MCF 10A (cell line): ENCODE data around the gene IGSF6. TPM values are rescaled to one million over a fixed set of nuclear protein-coding genes. Genes with fewer than 3 reads are reported as not detected.
"Not testable (repeated sequence)": the region's sequence is repeated elsewhere in the genome, so short reads cannot be mapped to it uniquely, and the experiment has no call there.

Source experiments
- BruUV-seq: library from RNA; stranded (reverse); fragments of 400-500 nt; replicated peaks from 2 replicates; lab custom pipeline; 2021; lab: Mats Ljungman, UMichigan
- CTCF ChIA-PET: fragments of 300-600 bp; sonication (Branson Sonifier 250); formaldehyde crosslinking; extraction: SDS; loops from one replicate; lab custom pipeline; 2021; ENCODE audit warnings: antibody characterized with exemption, inconsistent platforms; lab: Yijun Ruan, JAX
- POLR2A ChIA-PET: fragments of 300-600, 350-650 bp; sonication (Branson Sonifier 250); formaldehyde crosslinking; extraction: SDS; loops from one replicate; lab custom pipeline; 2020; ENCODE audit warnings: antibody characterized with exemption, inconsistent platforms; lab: Yijun Ruan, JAX
- DNase-seq: peaks from one replicate; pipeline ENCODE4 v3.0.0-alpha.2; 2018; ENCODE audit not compliant: unreplicated experiment
- H3K27ac Mint-ChIP-seq: one replicate; pipeline ENCODE4 v1.8.0; 2022; ENCODE audit warnings: mild to moderate bottlenecking, low read depth, mixed read lengths; ENCODE audit not compliant: unreplicated experiment
- H3K27me3 Mint-ChIP-seq: one replicate; pipeline ENCODE4 v1.8.0; 2022; ENCODE audit warnings: mixed read lengths; ENCODE audit not compliant: insufficient read depth, unreplicated experiment
- H3K36me3 Mint-ChIP-seq: one replicate; pipeline ENCODE4 v1.8.0; 2022; ENCODE audit warnings: mild to moderate bottlenecking, moderate library complexity, mixed read lengths; ENCODE audit not compliant: insufficient read depth, unreplicated experiment
- H3K4me1 Mint-ChIP-seq: one replicate; pipeline ENCODE4 v1.8.0; 2022; ENCODE audit warnings: mixed read lengths; ENCODE audit not compliant: insufficient read depth, unreplicated experiment
- H3K4me3 Mint-ChIP-seq: one replicate; pipeline ENCODE4 v1.8.0; 2022; ENCODE audit warnings: mild to moderate bottlenecking, moderate library complexity, mixed read lengths; ENCODE audit not compliant: unreplicated experiment
- H3K9me3 Mint-ChIP-seq: one replicate; pipeline ENCODE4 v1.8.0; 2022; ENCODE audit warnings: mixed read lengths; ENCODE audit not compliant: unreplicated experiment
- intact Hi-C: fragments of 100-400 bp; cut with micrococcal nuclease; formaldehyde crosslinking; loops from 2 replicates; pipeline ENCODE4 v1.14.1; 2022
- total RNA-seq: library from RNA; stranded (reverse); gene quantifications from 2 replicates; pipeline ENCODE4 v1.2.3, GENCODE V29; 2022
- TF ChIP-seq, protein P1 (sequence below): fragments of 200-600 bp; IDR thresholded peaks from one replicate; pipeline ENCODE4 v1.8.0; 2022; ENCODE audit warnings: antibody characterized with exemption, mild to moderate bottlenecking; ENCODE audit not compliant: unreplicated experiment

The IGSF6 gene
- total RNA-seq, 1 experiment from 2014 or later, result not detected

DNA sequence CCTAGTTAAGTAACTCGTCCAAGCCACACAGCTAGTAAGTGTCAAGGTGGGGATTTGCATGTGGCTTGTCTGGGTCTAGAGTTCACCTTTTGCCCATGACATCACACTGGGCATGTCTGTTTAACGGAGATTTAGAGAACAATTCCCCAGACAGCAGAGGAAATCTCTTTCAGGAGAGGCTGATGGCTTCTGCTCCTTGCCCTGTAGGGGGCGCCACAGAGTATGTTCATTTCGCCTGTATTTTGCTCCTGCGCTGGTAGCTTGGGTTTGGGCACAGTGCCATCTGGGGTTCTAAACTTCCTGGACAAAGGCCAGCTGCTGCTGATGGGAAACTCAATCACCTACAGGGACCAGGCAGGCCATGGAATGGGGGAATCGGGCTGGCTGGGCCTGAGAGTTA lies 31.8 kb upstream of the IGSF6 start:
- intact Hi-C loops, result no loop called here
- BruUV-seq, result no TSS peak
- CTCF ChIA-PET, result interaction anchor here (0.6 to 2.1 kb wide), 7 partner anchors 11 to 80 kb away, joined by 3 to 8 read pairs (median 5); no protein-coding TSS in a partner anchor

GRCh38 chr16:21683184-21683583 lies 30.8 kb upstream of the IGSF6 start:
- no peaks in the 10 kb centered on the region for H3K9me3 Mint-ChIP-seq
- no peaks in the 10 kb centered on the region for H3K4me1 Mint-ChIP-seq
- no peak overlapping the region for H3K27ac Mint-ChIP-seq
- no peak overlapping the region for H3K4me3 Mint-ChIP-seq
- H3K36me3 Mint-ChIP-seq, result peaks cover 4% of the 10 kb centered on the region
- TF ChIP-seq, protein P1, sequence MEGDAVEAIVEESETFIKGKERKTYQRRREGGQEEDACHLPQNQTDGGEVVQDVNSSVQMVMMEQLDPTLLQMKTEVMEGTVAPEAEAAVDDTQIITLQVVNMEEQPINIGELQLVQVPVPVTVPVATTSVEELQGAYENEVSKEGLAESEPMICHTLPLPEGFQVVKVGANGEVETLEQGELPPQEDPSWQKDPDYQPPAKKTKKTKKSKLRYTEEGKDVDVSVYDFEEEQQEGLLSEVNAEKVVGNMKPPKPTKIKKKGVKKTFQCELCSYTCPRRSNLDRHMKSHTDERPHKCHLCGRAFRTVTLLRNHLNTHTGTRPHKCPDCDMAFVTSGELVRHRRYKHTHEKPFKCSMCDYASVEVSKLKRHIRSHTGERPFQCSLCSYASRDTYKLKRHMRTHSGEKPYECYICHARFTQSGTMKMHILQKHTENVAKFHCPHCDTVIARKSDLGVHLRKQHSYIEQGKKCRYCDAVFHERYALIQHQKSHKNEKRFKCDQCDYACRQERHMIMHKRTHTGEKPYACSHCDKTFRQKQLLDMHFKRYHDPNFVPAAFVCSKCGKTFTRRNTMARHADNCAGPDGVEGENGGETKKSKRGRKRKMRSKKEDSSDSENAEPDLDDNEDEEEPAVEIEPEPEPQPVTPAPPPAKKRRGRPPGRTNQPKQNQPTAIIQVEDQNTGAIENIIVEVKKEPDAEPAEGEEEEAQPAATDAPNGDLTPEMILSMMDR, result no peak
- H3K27me3 Mint-ChIP-seq, result peaks cover 32% of the 10 kb centered on the region
- ChIA-PET CTCF (interaction anchor here (0.7 to 2.1 kb wide), 4 partner anchors 12 to 42 kb away, joined by 3 to 8 read pairs (median 4); no protein-coding TSS in a partner anchor), POLR2A (no interaction called here)
- intact Hi-C loops, result no loop called here
- no TSS peak for BruUV-seq
- DNase-seq, result no peak

More for the DNA sequence above, 31.8 kb upstream of the IGSF6 start:
- Mint-ChIP-seq H3K36me3 (peaks cover 4% of the 10 kb centered on the region), H3K27me3 (peaks cover 22% of the 10 kb centered on the region), H3K4me3 (no peak overlapping the region), H3K27ac (no peak overlapping the region), H3K4me1 (no peaks in the 10 kb centered on the region), H3K9me3 (no peaks in the 10 kb centered on the region)
- DNase-seq, result peak; percentile 27
- POLR2A ChIA-PET, result no interaction called here
- TF ChIP-seq, protein P1, result peak; percentile 48

GRCh38 chr16:21680714-21681113 lies 28.3 kb upstream of the IGSF6 start:
- H3K4me1 Mint-ChIP-seq, result not testable (repeated sequence)
- H3K27me3 Mint-ChIP-seq, result peaks cover 43% of the 10 kb centered on the region

GRCh38 chr16:21674456-21674855 lies 22.0 kb upstream of the IGSF6 start:
- DNase-seq, result peak; percentile 5
- BruUV-seq, H3K9me3 Mint-ChIP-seq, H3K36me3 Mint-ChIP-seq, H3K4me1 Mint-ChIP-seq, intact Hi-C loops, H3K4me3 Mint-ChIP-seq, H3K27ac Mint-ChIP-seq: not testable (repeated sequence)
- ChIA-PET POLR2A (interaction anchor here (0.6 kb wide), 1 partner anchor 19 kb away, joined by 3 read pairs; no protein-coding TSS in a partner anchor), CTCF (interaction anchor here (0.6 to 5.0 kb wide), 3 partner anchors 17 to 1197 kb away, joined by 4 to 27 read pairs (median 5); no protein-coding TSS in a partner anchor)
- H3K27me3 Mint-ChIP-seq, result peaks cover 46% of the 10 kb centered on the region

More at GRCh38 chr16:21680714-21681113, 28.3 kb upstream of the IGSF6 start:
- H3K4me3 Mint-ChIP-seq, H3K9me3 Mint-ChIP-seq, intact Hi-C loops, H3K27ac Mint-ChIP-seq, DNase-seq, BruUV-seq, POLR2A ChIA-PET, H3K36me3 Mint-ChIP-seq: not testable (repeated sequence)
- CTCF ChIA-PET, result interaction anchor here (0.9 kb wide), 1 partner anchor 24 kb away, joined by 3 read pairs; no protein-coding TSS in a partner anchor

DNA sequence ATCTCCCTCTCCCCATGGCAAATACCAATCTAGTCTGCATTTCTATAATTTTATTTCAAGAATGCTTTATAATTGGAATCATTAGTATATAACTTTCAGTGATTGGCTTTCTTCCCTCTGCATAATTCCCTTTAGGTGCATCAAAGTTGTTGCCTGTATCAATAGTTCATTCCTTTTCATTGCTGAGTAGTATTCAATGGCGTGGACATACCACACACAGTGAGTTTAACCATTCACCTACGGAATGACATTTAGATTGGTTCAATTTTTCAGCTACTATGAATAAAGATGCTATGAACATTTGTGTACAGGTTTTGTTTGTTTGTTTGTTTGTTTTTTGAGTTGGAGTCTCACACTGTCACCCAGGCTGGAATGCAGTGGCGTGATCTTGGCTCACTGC lies 21.1 kb upstream of the IGSF6 start:
- Mint-ChIP-seq H3K4me1 (no peaks in the 10 kb centered on the region), H3K4me3 (no peak overlapping the region), H3K36me3 (peaks cover 4% of the 10 kb centered on the region), H3K27me3 (peaks cover 36% of the 10 kb centered on the region), H3K9me3 (no peaks in the 10 kb centered on the region), H3K27ac (no peak overlapping the region)
- no peak for DNase-seq
- POLR2A ChIA-PET, result no interaction called here
- TF ChIP-seq, protein P1, result no peak
- BruUV-seq, result no TSS peak
- CTCF ChIA-PET, result interaction anchor here (0.6 to 5.0 kb wide), 3 partner anchors 16 to 1241 kb away, joined by 3 to 27 read pairs (median 5); no protein-coding TSS in a partner anchor
- intact Hi-C loops, result no loop called here
